Ishikawa (cell line): ENCODE data around the gene GLIPR1L2.

Experiments
- EP300 ChIP-seq: IDR thresholded peaks from 2 replicates; pipeline ENCODE4 v1.6.1; 2012; ENCODE audit warnings: borderline replicate concordance
- RAD21 ChIP-seq: IDR thresholded peaks from 2 replicates; pipeline ENCODE4 v1.6.1; 2012; ENCODE audit warnings: low read depth
- TAF1 ChIP-seq: IDR thresholded peaks from 2 replicates; pipeline ENCODE4 v1.6.1; 2012; ENCODE audit warnings: low read depth, mild to moderate bottlenecking
- TEAD4 ChIP-seq: IDR thresholded peaks from 2 replicates; pipeline ENCODE4 v1.6.1; 2012
- YY1 ChIP-seq: IDR thresholded peaks from 2 replicates; pipeline ENCODE4 v1.6.1; 2012; ENCODE audit warnings: low read depth
- TF ChIP-seq, protein P1 (sequence below): IDR thresholded peaks from 2 replicates; pipeline ENCODE4 v1.6.1; 2012
- TF ChIP-seq, protein P2 (sequence below): IDR thresholded peaks from 2 replicates; pipeline ENCODE4 v1.6.1; 2012

DNA sequence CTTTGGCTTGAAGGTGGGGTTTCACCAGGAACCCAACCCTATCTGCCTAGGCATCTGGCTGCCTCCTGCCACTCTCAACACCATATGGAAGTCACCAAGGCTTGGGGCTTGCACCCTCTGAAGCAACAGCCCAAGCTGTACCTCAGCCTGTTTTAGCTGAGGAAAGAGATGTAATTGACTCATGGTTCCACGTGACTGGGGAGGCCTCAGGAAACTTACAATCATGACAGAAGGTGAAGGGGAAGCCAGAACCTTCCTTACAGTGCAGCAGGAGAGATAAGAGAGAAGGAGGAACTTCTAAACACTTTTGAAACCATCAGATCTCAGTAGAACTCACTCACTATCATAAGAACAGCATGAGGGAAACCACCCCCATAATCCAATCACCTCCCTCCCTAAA lies 29.5 kb upstream of the GLIPR1L2 start:
- TF ChIP-seq, protein P1, sequence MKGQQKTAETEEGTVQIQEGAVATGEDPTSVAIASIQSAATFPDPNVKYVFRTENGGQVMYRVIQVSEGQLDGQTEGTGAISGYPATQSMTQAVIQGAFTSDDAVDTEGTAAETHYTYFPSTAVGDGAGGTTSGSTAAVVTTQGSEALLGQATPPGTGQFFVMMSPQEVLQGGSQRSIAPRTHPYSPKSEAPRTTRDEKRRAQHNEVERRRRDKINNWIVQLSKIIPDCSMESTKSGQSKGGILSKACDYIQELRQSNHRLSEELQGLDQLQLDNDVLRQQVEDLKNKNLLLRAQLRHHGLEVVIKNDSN: no peak
- TF ChIP-seq TAF1 (no peak), RAD21 (no peak), TEAD4 (no peak), EP300 (no peak), YY1 (no peak)
- TF ChIP-seq, protein P2, sequence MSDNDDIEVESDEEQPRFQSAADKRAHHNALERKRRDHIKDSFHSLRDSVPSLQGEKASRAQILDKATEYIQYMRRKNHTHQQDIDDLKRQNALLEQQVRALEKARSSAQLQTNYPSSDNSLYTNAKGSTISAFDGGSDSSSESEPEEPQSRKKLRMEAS: no peak
